ENCODE measurements around the gene FSD1. TPM values are rescaled to one million over a fixed set of nuclear protein-coding genes. Genes with fewer than 3 reads are reported as not detected.

FSD1 gene
- total RNA-seq, 4 donors from 2014 or later = 0.67 TPM; not detected in 3

DNA sequence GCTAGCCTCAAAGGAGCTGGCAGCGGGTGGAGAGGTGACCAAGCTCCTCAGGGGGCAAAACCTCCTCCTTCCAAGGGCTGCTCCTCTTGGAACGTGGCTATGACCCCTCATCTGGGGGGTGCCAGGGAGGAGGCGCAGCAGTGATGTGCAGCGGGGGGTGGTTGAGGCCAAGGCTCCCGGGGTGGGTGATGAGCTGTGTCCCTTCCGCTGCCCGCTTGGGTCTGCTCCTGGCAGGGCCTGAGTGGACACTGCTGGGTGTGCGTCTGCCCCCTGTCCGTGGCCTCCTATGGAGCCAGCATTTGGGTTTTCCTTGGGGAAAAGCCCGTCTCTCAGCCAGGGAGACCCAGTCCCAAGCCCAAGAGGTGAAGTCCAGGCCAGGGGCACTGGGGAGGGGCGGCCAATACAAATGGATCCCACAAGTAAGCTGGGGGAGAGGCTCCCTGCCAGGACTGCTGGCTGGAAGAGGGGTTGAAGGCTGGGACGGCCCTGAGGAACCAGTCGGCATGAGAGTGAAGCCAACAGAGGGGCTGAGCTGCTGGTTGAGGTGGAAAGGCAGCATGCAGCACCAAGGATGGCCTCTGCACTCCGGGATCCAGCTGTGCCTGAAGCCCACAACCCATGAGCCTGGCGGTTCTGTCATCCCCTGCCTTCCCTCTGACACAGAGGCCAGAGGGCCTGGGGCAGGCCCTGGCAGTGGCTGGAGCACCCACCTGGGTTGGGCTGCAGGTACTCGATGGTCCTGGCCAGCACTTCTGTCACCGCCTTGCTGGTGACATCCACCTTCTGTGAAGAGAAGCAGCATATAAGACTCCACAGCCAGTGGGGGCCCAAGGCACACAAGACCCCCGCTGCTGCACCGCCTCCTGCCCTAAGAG, 61.6 kb downstream of the FSD1 start:
- H3K27ac ChIP-seq = peak overlapping the region in 1 of 4 donors; percentile 14
- H3K4me1 ChIP-seq = peaks cover 0 to 49% (median 36%) of the 10 kb centered on the region in 3 donors

DNA sequence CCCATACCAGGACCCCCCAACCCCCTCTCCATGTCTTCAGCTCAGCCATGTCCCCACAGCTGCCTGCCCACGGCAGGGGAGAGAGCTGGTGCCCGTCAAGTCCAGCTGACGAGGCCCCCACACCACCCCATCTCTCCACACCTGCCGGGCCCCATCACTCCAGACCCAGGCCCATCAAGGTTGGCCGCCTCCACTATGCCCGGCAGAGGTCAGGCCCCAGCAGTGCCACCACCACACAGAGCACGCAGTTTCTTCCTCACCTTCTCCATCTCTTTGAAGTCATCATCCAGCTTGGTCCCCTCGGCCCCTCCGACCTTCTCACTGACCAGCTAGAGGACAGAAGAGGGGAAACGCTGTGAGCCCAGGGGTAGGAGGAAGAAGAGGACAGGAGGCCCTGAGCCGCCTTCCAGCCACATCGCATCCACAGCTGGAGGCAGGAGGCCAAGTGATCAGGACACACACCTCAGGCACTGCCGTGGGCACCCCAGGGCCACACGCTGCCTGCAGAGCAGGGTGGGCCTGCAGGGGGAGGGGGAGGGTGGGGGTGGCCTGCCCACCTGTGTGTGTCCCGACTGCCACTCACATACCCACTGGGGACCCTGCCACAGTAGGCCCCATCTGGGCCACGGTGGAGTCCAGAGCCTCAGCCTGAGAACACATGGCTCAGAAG, 62.4 kb downstream of the FSD1 start:
- H3K27me3 ChIP-seq = no peaks in the 10 kb centered on the region
- 75 to 81% methylated on average over 2 to 5 of the region's 16 CpGs for WGBS, 2 donors (ENCODE audit: low coverage in 1 of 2)
- H3K4me3 ChIP-seq = no peak overlapping the region
- H3K9me3 ChIP-seq = no peaks in the 10 kb centered on the region
- peaks cover 0 to 59% of the 10 kb centered on the region in 2 donors for H3K36me3 ChIP-seq
- ATAC-seq = no peak
- H3K4me1 ChIP-seq = peaks cover 0 to 49% (median 44%) of the 10 kb centered on the region in 3 donors
- TF ChIP-seq EP300 (IDR thresholded peaks at IDR 0.05) = no peak
- TF ChIP-seq, protein P1, sequence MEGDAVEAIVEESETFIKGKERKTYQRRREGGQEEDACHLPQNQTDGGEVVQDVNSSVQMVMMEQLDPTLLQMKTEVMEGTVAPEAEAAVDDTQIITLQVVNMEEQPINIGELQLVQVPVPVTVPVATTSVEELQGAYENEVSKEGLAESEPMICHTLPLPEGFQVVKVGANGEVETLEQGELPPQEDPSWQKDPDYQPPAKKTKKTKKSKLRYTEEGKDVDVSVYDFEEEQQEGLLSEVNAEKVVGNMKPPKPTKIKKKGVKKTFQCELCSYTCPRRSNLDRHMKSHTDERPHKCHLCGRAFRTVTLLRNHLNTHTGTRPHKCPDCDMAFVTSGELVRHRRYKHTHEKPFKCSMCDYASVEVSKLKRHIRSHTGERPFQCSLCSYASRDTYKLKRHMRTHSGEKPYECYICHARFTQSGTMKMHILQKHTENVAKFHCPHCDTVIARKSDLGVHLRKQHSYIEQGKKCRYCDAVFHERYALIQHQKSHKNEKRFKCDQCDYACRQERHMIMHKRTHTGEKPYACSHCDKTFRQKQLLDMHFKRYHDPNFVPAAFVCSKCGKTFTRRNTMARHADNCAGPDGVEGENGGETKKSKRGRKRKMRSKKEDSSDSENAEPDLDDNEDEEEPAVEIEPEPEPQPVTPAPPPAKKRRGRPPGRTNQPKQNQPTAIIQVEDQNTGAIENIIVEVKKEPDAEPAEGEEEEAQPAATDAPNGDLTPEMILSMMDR (IDR thresholded peaks at IDR 0.05) = no peak
- TF ChIP-seq POLR2AphosphoS5 (IDR thresholded peaks at IDR 0.05) = no peak
- no peak for TF ChIP-seq POLR2A (IDR thresholded peaks at IDR 0.05)
- H3K27ac ChIP-seq = peak overlapping the region in 2 of 4 donors; percentile 14 to 87

More for the DNA sequence above, 61.6 kb downstream of the FSD1 start:
- 60% methylated on average over 1 of the region's 19 CpGs; no CpG with 5 or more reads in 1 of the 2 donors for WGBS, 2 donors (ENCODE audit: low coverage in 1 of 2)
- H3K9me3 ChIP-seq = no peaks in the 10 kb centered on the region
- TF ChIP-seq POLR2A (IDR thresholded peaks at IDR 0.05) (no peak), POLR2AphosphoS5 (IDR thresholded peaks at IDR 0.05) (no peak), EP300 (IDR thresholded peaks at IDR 0.05) (no peak)
- TF ChIP-seq, protein P1 (IDR thresholded peaks at IDR 0.05) = no peak
- H3K36me3 ChIP-seq = peaks cover 0 to 67% of the 10 kb centered on the region in 2 donors
- ATAC-seq = no peak
- no peaks in the 10 kb centered on the region for H3K27me3 ChIP-seq
- H3K4me3 ChIP-seq = no peak overlapping the region

DNA sequence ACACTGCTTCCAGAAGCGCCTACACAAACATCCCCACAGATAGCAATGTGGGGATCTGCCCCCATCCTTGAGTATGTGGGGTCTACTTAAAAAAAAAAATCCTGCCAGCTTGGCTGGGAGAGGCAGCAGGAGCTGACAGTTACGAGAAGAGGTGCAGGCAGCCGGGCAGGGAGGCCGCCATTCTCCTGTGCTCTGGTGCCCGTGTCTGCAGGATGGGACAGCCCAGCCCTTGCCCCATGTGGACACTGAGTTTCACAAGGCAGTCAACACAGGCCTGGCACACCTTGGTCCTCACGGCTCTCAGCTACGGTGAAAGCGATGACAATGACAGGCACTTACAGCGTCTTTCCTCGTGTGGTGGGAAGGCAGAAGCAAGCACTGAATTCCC, 62.9 kb downstream of the FSD1 start:
- no peak overlapping the region for H3K4me3 ChIP-seq
- no peak for ATAC-seq
- TF ChIP-seq, protein P1 (IDR thresholded peaks at IDR 0.05) = no peak
- TF ChIP-seq EP300 (IDR thresholded peaks at IDR 0.05) (no peak), POLR2A (IDR thresholded peaks at IDR 0.05) (no peak), POLR2AphosphoS5 (IDR thresholded peaks at IDR 0.05) (no peak)
- H3K27ac ChIP-seq = peak overlapping the region in 2 of 4 donors; percentile 72 to 87
- H3K36me3 ChIP-seq = peaks cover 0 to 54% of the 10 kb centered on the region in 2 donors
- no peaks in the 10 kb centered on the region for H3K27me3 ChIP-seq
- H3K4me1 ChIP-seq = peaks cover 0 to 52% (median 49%) of the 10 kb centered on the region in 3 donors
- WGBS, 2 donors (ENCODE audit: low coverage in 1 of 2) = 92% methylated on average over 4 of the region's 10 CpGs; no CpG with 5 or more reads in 1 of the 2 donors
- no peaks in the 10 kb centered on the region for H3K9me3 ChIP-seq

DNA sequence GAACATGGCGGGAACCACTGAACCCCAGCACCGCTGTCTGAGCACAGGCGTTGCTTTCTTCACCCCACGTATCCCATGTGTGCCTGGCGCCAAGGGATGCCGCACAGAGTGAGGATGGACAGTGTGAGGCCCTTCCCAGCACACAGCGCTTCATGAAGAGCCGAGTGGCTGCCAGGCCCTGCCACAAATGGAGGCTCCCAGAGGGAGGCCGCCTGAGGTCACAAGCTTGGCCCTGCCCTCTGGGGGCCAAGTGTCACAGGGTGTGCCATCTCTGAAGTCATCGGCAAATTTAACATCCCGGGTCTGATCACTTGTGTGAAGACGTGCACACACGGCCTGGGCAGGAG, 63.4 kb downstream of the FSD1 start:
- Histone ChIP-seq H3K36me3 (peaks cover 0 to 50% of the 10 kb centered on the region in 2 donors), H3K27ac (peak overlapping the region in 3 of 4 donors; percentile 72 to 87 (median 87)), H3K4me3 (no peak overlapping the region), H3K4me1 (peaks cover 0 to 56% (median 53%) of the 10 kb centered on the region in 3 donors), H3K27me3 (no peaks in the 10 kb centered on the region), H3K9me3 (no peaks in the 10 kb centered on the region)
- no peak for ATAC-seq
- TF ChIP-seq, protein P1 (IDR thresholded peaks at IDR 0.05) = no peak
- TF ChIP-seq POLR2A (IDR thresholded peaks at IDR 0.05) = no peak
- TF ChIP-seq POLR2AphosphoS5 (IDR thresholded peaks at IDR 0.05) = no peak
- no peak for TF ChIP-seq EP300 (IDR thresholded peaks at IDR 0.05)
- WGBS, 2 donors (ENCODE audit: low coverage in 1 of 2) = no CpG with 5 or more reads among the region's 13 CpGs
